H1 (cell line): ENCODE results near the gene ADRM1. TPM values are rescaled to one million over a fixed set of nuclear protein-coding genes. Genes with fewer than 3 reads are reported as not detected.
A peak's percentile ranks its signal among the peaks of the same experiment; 100 is the strongest.

Experiments used
- CTCF ChIA-PET: fragments of 300-600 bp; sonication (Branson Sonifier 250); formaldehyde crosslinking; loops from one replicate; lab custom pipeline; 2021; ENCODE audit not compliant: partially characterized antibody; lab: Charles Lee
- POLR2A ChIA-PET: fragments of 300-600 bp; sonication (Branson Sonifier 250); formaldehyde crosslinking; loops from one replicate; lab custom pipeline; 2021; ENCODE audit warnings: inconsistent platforms; ENCODE audit not compliant: partially characterized antibody; lab: Charles Lee
- DNase-seq, 2 experiments: peaks; one replicate each; pipeline versions ENCODE4 v3.0.0 to v3.0.0-alpha.2; 2010 to 2022; ENCODE audit warnings: low spot score in 2 of 2, low read depth in 1 of 2, mixed read lengths in 1 of 2
- FAIRE-seq: peaks from 2 replicates; lab custom pipeline; 2011; peaks lifted over from hg19 to GRCh38; lab: Jason Lieb, UNC
- H2AFZ ChIP-seq: 2 replicates; pipeline ENCODE4 v1.8.1; 2012; ENCODE audit warnings: low read length, inconsistent platforms
- H2AK5ac ChIP-seq: 2 replicates; pipeline ENCODE4 v1.6.1; 2013; ENCODE audit warnings: low read depth, low read length
- H2BK120ac ChIP-seq: replicated peaks from 2 replicates; pipeline ENCODE3; 2013; ENCODE audit warnings: low read depth, low read length, inconsistent platforms
- H2BK12ac ChIP-seq: 2 replicates; pipeline ENCODE4 v1.6.1; 2013; ENCODE audit warnings: low read depth, low read length
- H2BK15ac ChIP-seq: 2 replicates; pipeline ENCODE4 v1.6.1; 2013; ENCODE audit warnings: low read length
- H2BK20ac ChIP-seq: 2 replicates; pipeline ENCODE4 v1.6.1; 2013; ENCODE audit warnings: low read length
- H2BK5ac ChIP-seq: 2 replicates; pipeline ENCODE4 v1.6.1; 2013; ENCODE audit warnings: low read depth, low read length
- H3K14ac ChIP-seq: 2 replicates; pipeline ENCODE4 v1.6.1; 2013; ENCODE audit warnings: inconsistent platforms; ENCODE audit not compliant: insufficient read length
- H3K18ac ChIP-seq: 2 replicates; pipeline ENCODE4 v1.6.1; 2013; ENCODE audit warnings: low read length; ENCODE audit errors: extremely low read depth
- H3K23ac ChIP-seq: 2 replicates; pipeline ENCODE4 v1.6.1; 2013; ENCODE audit warnings: inconsistent platforms; ENCODE audit not compliant: insufficient read length
- H3K23me2 ChIP-seq: 2 replicates; pipeline ENCODE4 v1.6.1; 2013; ENCODE audit warnings: low read depth, low read length
- H3K27ac ChIP-seq: 2 replicates; pipeline ENCODE4 v1.6.1; 2011; ENCODE audit warnings: low read depth, low read length, inconsistent platforms
- H3K27me3 ChIP-seq, 4 experiments: replicated peaks in 1 of 4; 1 replicate in 1 of 4; 2 replicates in 3 of 4; pipeline versions ENCODE4 v1.6.1 to v1.8.1; 2011 to 2013; ENCODE audit warnings: low read length in 3 of 4, mild to moderate bottlenecking in 3 of 4, inconsistent platforms in 2 of 4, mixed read lengths in 2 of 4, moderate library complexity in 1 of 4; ENCODE audit not compliant: control insufficient read depth in 3 of 4, insufficient read depth in 3 of 4; ENCODE audit errors: extremely low read depth in 1 of 4
- H3K36me3 ChIP-seq, 4 experiments: 2 replicates each; pipeline versions ENCODE4 v1.6.1 to v1.8.1; 2011 to 2013; ENCODE audit warnings: mild to moderate bottlenecking in 4 of 4, low read length in 3 of 4, moderate library complexity in 2 of 4, control low read depth in 1 of 4, inconsistent platforms in 1 of 4; ENCODE audit not compliant: insufficient read depth in 4 of 4, control insufficient read depth in 2 of 4
- H3K4ac ChIP-seq: replicated peaks from 2 replicates; pipeline ENCODE3; 2013; ENCODE audit warnings: low read length, low read depth, mixed read lengths, inconsistent platforms; ENCODE audit not compliant: insufficient read length
- H3K4me1 ChIP-seq, 4 experiments: replicated peaks in 1 of 4; 1 replicate in 1 of 4; 2 replicates in 3 of 4; pipeline versions ENCODE4 v1.6.1 to v1.8.1; 2011 to 2013; ENCODE audit warnings: low read length in 3 of 4, inconsistent platforms in 2 of 4, mixed read lengths in 1 of 4; ENCODE audit not compliant: insufficient read depth in 4 of 4, control insufficient read depth in 3 of 4
- H3K4me2 ChIP-seq, 2 experiments: 2 replicates each; pipeline versions ENCODE4 v1.6.1 to v1.8.1; 2011 to 2013; ENCODE audit warnings: low read depth in 2 of 2, low read length in 2 of 2, control low read depth in 1 of 2, inconsistent platforms in 1 of 2, mild to moderate bottlenecking in 1 of 2; ENCODE audit not compliant: insufficient read depth in 1 of 2
- H3K4me3 ChIP-seq, 4 experiments: fragments of 200-600, 300-600 bp in 1 of 4; sonication (generic), shearing (Covaris generic), sonication (Bioruptor Twin) in 1 of 4; 2 replicates each; pipeline versions ENCODE4 v1.5.1 to v1.8.1; 2011 to 2016; ENCODE audit warnings: low read length in 4 of 4, low read depth in 3 of 4, control low read depth in 2 of 4, inconsistent platforms in 2 of 4, mild to moderate bottlenecking in 2 of 4, mixed read lengths in 1 of 4, moderate library complexity in 1 of 4; ENCODE audit not compliant: insufficient read depth in 2 of 4; ENCODE audit errors: extremely low read depth in 1 of 4
- H3K56ac ChIP-seq: replicated peaks from 2 replicates; pipeline ENCODE3; 2013; ENCODE audit warnings: low read depth, mild to moderate bottlenecking, mixed read lengths, low read length, inconsistent platforms; ENCODE audit not compliant: insufficient read length
- H3K79me1 ChIP-seq: 2 replicates; pipeline ENCODE4 v1.6.1; 2013; ENCODE audit warnings: low read depth, low read length, control low read depth
- H3K79me2 ChIP-seq, 2 experiments: 2 replicates each; pipeline versions ENCODE4 v1.6.1 to v1.8.1; 2012 to 2013; ENCODE audit warnings: low read length in 2 of 2, mild to moderate bottlenecking in 2 of 2, inconsistent platforms in 1 of 2; ENCODE audit not compliant: insufficient read depth in 2 of 2, control insufficient read depth in 1 of 2
- H3K9ac ChIP-seq, 4 experiments: replicated peaks in 1 of 4; 1 replicate in 1 of 4; 2 replicates in 3 of 4; pipeline versions ENCODE4 v1.6.1 to v1.8.1; 2011 to 2013; ENCODE audit warnings: low read depth in 3 of 4, low read length in 3 of 4, control low read depth in 2 of 4, mild to moderate bottlenecking in 2 of 4, moderate library complexity in 2 of 4, inconsistent platforms in 1 of 4; ENCODE audit errors: extremely low read depth in 1 of 4
- H3K9me3 ChIP-seq, 2 experiments: 2 replicates each; pipeline versions ENCODE4 v1.6.1 to v1.8.1; 2012 to 2013; ENCODE audit warnings: mild to moderate bottlenecking in 2 of 2, moderate library complexity in 2 of 2, control low read depth in 1 of 2, inconsistent platforms in 1 of 2, low read depth in 1 of 2, low read length in 1 of 2, mixed read lengths in 1 of 2; ENCODE audit not compliant: insufficient read depth in 2 of 2
- H4K20me1 ChIP-seq, 2 experiments: replicated peaks in 1 of 2; 2 replicates each; pipeline versions ENCODE3 to v1.8.1; 2011 to 2013; ENCODE audit warnings: inconsistent platforms in 2 of 2, low read length in 2 of 2, mild to moderate bottlenecking in 1 of 2; ENCODE audit not compliant: insufficient read depth in 2 of 2, control insufficient read depth in 1 of 2
- H4K5ac ChIP-seq: 2 replicates; pipeline ENCODE4 v1.6.1; 2013; ENCODE audit warnings: low read length, low read depth, mixed read lengths, inconsistent platforms; ENCODE audit not compliant: insufficient read length
- H4K8ac ChIP-seq: 2 replicates; pipeline ENCODE4 v1.8.0; 2013; ENCODE audit warnings: mild to moderate bottlenecking, moderate library complexity, low read length, inconsistent platforms; ENCODE audit not compliant: insufficient read depth; ENCODE audit errors: extremely low read depth
- H4K91ac ChIP-seq: replicated peaks from 2 replicates; pipeline ENCODE3; 2013; ENCODE audit warnings: low read length, mixed read lengths, inconsistent platforms; ENCODE audit not compliant: insufficient read length
- CBX8 ChIP-seq: fragments of 300-800, 300-1000 bp; sonication (generic); IDR thresholded peaks from 2 replicates; pipeline ENCODE4 v1.7.1; 2016; ENCODE audit warnings: low read depth, low read length, borderline replicate concordance
- CTCF ChIP-seq, 3 experiments: IDR thresholded peaks; 1 replicate in 2 of 3; 2 replicates in 1 of 3; pipeline versions ENCODE4 v1.5.1 to v1.6.1; 2011; ENCODE audit warnings: low read length in 3 of 3, mild to moderate bottlenecking in 3 of 3, inconsistent platforms in 2 of 3, low read depth in 1 of 3, moderate library complexity in 1 of 3; ENCODE audit not compliant: insufficient read depth in 1 of 3; ENCODE audit errors: control extremely low read depth in 1 of 3
- KDM4A ChIP-seq: IDR thresholded peaks from one replicate; pipeline ENCODE4 v1.7.1; 2012; ENCODE audit warnings: low read depth, mild to moderate bottlenecking, moderate library complexity, low read length, inconsistent platforms; ENCODE audit not compliant: severe bottlenecking
- MAFK ChIP-seq: IDR thresholded peaks from 2 replicates; pipeline ENCODE4 v1.6.1; 2012; ENCODE audit warnings: low read depth, mild to moderate bottlenecking, improper control_type of control experiment, low read length
- TBP ChIP-seq: IDR thresholded peaks from 2 replicates; pipeline ENCODE4 v1.6.1; 2011; ENCODE audit warnings: low read depth, low read length, improper control_type of control experiment
- WGBS, 2 experiments: shearing (Covaris generic) in 1 of 2; methylation state at CpG; one replicate each; pipeline versions ENCODE4 v1.1.6 to v1.1.7; 2013 to 2015; ENCODE audit warnings: low lambda C conversion rate in 2 of 2, mixed read lengths in 2 of 2, inconsistent platforms in 1 of 2, low coverage in 1 of 2, missing lambda C conversion rate in 1 of 2; ENCODE audit not compliant: insufficient replicate concordance in 2 of 2, insufficient coverage in 1 of 2, insufficient read length in 1 of 2; ENCODE audit errors: extremely low coverage in 1 of 2, missing lambda C conversion rate in 1 of 2; 5-methylcytosine and 5-hydroxymethylcytosine counted together
- long read RNA-seq, 2 experiments: library from RNA in 1 of 2; library from capped mRNA in 1 of 2; stranded (forward); transcript quantifications; one replicate each; pipeline ENCODE4 v2.0.0, GENCODE V29; 2021; ENCODE audit warnings: inconsistent platforms in 1 of 2
- polyA minus RNA-seq, 3 experiments: library from RNA; depleted of rRNA, polyadenylated mRNA; stranded (reverse); fragments of >200 nt; gene quantifications; 1 replicate in 2 of 3; 2 replicates in 1 of 3; pipeline ENCODE4 v1.2.3, GENCODE V29; 2011
- polyA plus RNA-seq, 7 experiments: library from polyadenylated mRNA; depleted of rRNA in 3 of 7; stranded (reverse) in 5 of 7; unstranded in 2 of 7; fragments of >200 nt in 5 of 7; fragments of 200-250 nt in 2 of 7; gene quantifications; 1 replicate in 5 of 7; 2 replicates in 1 of 7; 4 replicates in 1 of 7; pipeline versions ENCODE4 v1.2.1 to v1.2.3, GENCODE V29; 2011 to 2013; ENCODE audit warnings: missing spikeins in 2 of 7, mixed read lengths in 2 of 7
- total RNA-seq: library from RNA; stranded (reverse); fragmentation: NEBNext Ultra II Directional; extraction: Animal tissue kit (Norgen Biotek cat#: 25700); gene quantifications from 2 replicates; pipeline ENCODE4 v1.2.1, GENCODE V29; 2021

The ADRM1 gene
- total RNA-seq = 126 and 138 TPM in 2 replicates
- 214 and 260 TPM in 2 replicates for polyA plus RNA-seq (2011; rRNA removed)
- 209 TPM for polyA plus RNA-seq (2011; cell fraction: cytosol; rRNA removed)
- polyA plus RNA-seq (2011; cell fraction: nucleus; rRNA removed) = 180 TPM
- 119 to 168 TPM (median 157 TPM) in 4 replicates for polyA plus RNA-seq (2012, experiment 1 of 2)
- 141 TPM for polyA plus RNA-seq (2012, experiment 2 of 2)
- 137 TPM for polyA plus RNA-seq (2013, experiment 1 of 2)
- polyA plus RNA-seq (2013, experiment 2 of 2) = 131 TPM
- polyA minus RNA-seq (2011; rRNA and poly(A)+ RNA removed) = 39.2 and 45.4 TPM in 2 replicates
- 68.0 TPM for polyA minus RNA-seq (2011; cell fraction: cytosol; rRNA and poly(A)+ RNA removed)
- 67.0 TPM for polyA minus RNA-seq (2011; cell fraction: nucleus; rRNA and poly(A)+ RNA removed)
- long read RNA-seq, experiment 1, transcript ADRM1-201 (10 exons, 1,478 nt) = major isoform, 31 of 90 reads
- long read RNA-seq, experiment 1, partial matches to known transcripts = 49 of 90 reads
- long read RNA-seq, experiment 1, other reads (novel, unspliced or antisense) = 10 of 90 reads
- long read RNA-seq, experiment 2, transcript ADRM1-201 (10 exons, 1,478 nt) = major isoform, 5 of 9 reads
- long read RNA-seq, experiment 2, partial matches to known transcripts = 2 of 9 reads
- long read RNA-seq, experiment 2, other reads (novel, unspliced or antisense) = 2 of 9 reads

- Histone ChIP-seq H2BK15ac (0 out of 2 replicates have a peak within 1 kb of the TSS, but pooled peaks have one; percentile 13), H3K23me2 (peaks cover 10% of the 10 kb centered on the region; the same call in 1 of the 2 replicates), H2BK5ac (peak within 1 kb of the TSS; percentile 88), H3K4me2 (peak within 1 kb of the TSS; percentile 80 to 89), H3K79me2 (peaks cover 18 to 31% of the 10 kb centered on the region in 2 experiments; a peak in 3 of 4 replicates), H3K4ac (peak within 1 kb of the TSS; percentile 96), H2BK120ac (no peak within 1 kb of the TSS), H3K14ac (no peak within 1 kb of the TSS), H4K8ac (peak within 1 kb of the TSS; percentile 81), H3K36me3 (peaks cover 17 to 34% (median 25%) of the 10 kb centered on the region in 4 experiments), H3K56ac (peak within 1 kb of the TSS; percentile 96), H3K18ac (peak within 1 kb of the TSS; percentile 84), H2BK20ac (no peak within 1 kb of the TSS), H2AK5ac (no peak within 1 kb of the TSS), H3K79me1 (peaks cover 18% of the 10 kb centered on the region), H3K27me3 (no peaks in the 10 kb centered on the region), H4K5ac (peak within 1 kb of the TSS; percentile 27), H4K20me1 (peaks cover 29 to 39% of the 10 kb centered on the region in 2 experiments), H2AFZ (peak within 1 kb of the TSS; percentile 81; the same call in 1 of the 2 replicates), H2BK12ac (no peak within 1 kb of the TSS; the same call in 1 of the 2 replicates), H3K23ac (no peak within 1 kb of the TSS), H3K9ac (peak within 1 kb of the TSS; percentile 47 to 85 (median 66); a peak in 6 of 7 replicates), H4K91ac (peak within 1 kb of the TSS; percentile 97), H3K4me1 (peaks cover 0 to 9% (median 4%) of the 10 kb centered on the region in 4 experiments; a peak in 5 of 7 replicates), H3K4me3 (peak within 1 kb of the TSS; percentile 62 to 96 (median 90)), H3K27ac (peak within 1 kb of the TSS; percentile 73; the same call in 1 of the 2 replicates), H3K9me3 (no peaks in the 10 kb centered on the region)
- ChIA-PET CTCF (interaction anchor here (0.6 to 1.8 kb wide), 8 partner anchors 23 to 161 kb away, joined by 3 to 5 read pairs (median 3); no protein-coding TSS in a partner anchor), POLR2A (interaction anchor here (1.2 to 14.6 kb wide), 8 partner anchors 12 to 98 kb away, joined by 3 to 170 read pairs (median 7); partner anchors contain the start of genes LAMA5 and RPS21)
- FAIRE-seq = no peak
- DNase-seq = peak; percentile 89 to 98
- 1% methylated on average over 23 of the region's 81 CpGs; no CpG with 5 or more reads in 1 of the 2 experiments for WGBS, 2 experiments
- TF ChIP-seq KDM4A = peak; percentile 43
- no peak for TF ChIP-seq CBX8
- peak; percentile 98 for TF ChIP-seq MAFK
- peak; percentile 64 to 98 (median 75) for TF ChIP-seq CTCF (IDR thresholded peaks at IDR 0.05; ENCODE audit: control extremely low read depth in 1 of 3, insufficient read depth in 1 of 3, low read depth in 1 of 3, low read length in 3 of 3)
- peak; percentile 54; the same call in 1 of the 2 replicates for TF ChIP-seq TBP
These were observed at the start of gene ADRM1 for GRCh38 chr20:62302341-62303061. TSS of gene ADRM1 (plus strand) at chr20:62302997. CDS start at chr20:62303569, 572 bp downstream.
